ENCODE measurements around the gene PTTG1IP. TPM values are rescaled to one million over a fixed set of nuclear protein-coding genes. Genes with fewer than 3 reads are reported as not detected.

Gene PTTG1IP
- total and polyA plus RNA-seq, 2 donors (not counting 1 experiment from before 2014, with no cell fraction given), result 30.7 to 58.6 TPM

DNA sequence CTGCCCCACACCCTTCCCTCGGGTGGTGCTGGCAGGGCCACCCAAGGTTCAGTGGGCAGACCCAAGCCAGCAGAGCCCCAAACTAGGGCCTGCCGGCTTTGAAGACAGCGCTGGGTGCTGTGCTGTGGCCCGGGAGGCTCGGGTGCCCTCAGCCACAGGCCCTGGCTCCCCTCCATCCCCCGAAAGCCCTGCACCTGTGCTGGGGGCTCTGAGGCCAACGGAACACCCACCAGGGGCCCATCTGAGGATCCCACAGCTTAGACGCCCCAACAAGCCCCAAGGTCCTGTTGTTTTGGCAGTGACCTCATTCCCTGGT lies 38.6 kb upstream of the PTTG1IP start:
- Histone ChIP-seq H2AFZ (ENCODE audit: insufficient read depth, low read depth, low read length, poor library complexity, severe bottlenecking) (peak overlapping the region; percentile 57), H3K27ac (ENCODE audit: low read length in 2 of 2) (peak overlapping the region; percentile 79 to 83), H3K27me3 (replicated peaks in 1 of 4; ENCODE audit: control extremely low read depth in 1 of 4, control insufficient read depth in 3 of 4, insufficient read depth in 4 of 4, low read length in 3 of 4) (no peaks in the 10 kb centered on the region), H4K20me1 (ENCODE audit: control insufficient read depth, insufficient read depth, low read length, poor library complexity, severe bottlenecking) (peaks cover 26% of the 10 kb centered on the region), H3K4me1 (ENCODE audit: control insufficient read depth in 2 of 2, insufficient read depth in 2 of 2, low read length in 2 of 2) (peaks cover 81 to 91% of the 10 kb centered on the region in 2 donors), H3K79me2 (ENCODE audit: control insufficient read depth, insufficient read depth, low read length) (peaks cover 97% of the 10 kb centered on the region), H3K9ac (ENCODE audit: low read length) (peak overlapping the region; percentile 45), H3K4me2 (replicated peaks; ENCODE audit: low read depth, low read length, poor library complexity, severe bottlenecking) (peak overlapping the region; percentile 80), H3K9me3 (ENCODE audit: control extremely low read depth in 1 of 3, control insufficient read depth in 2 of 3, insufficient read depth in 1 of 3, low read length in 2 of 3) (no peaks in the 10 kb centered on the region), H3K4me3 (ENCODE audit: control extremely low read depth in 1 of 5, extremely low read depth in 1 of 5, insufficient read depth in 1 of 5, low read depth in 2 of 5, low read length in 4 of 5) (peak overlapping the region in 3 of 5 experiments; percentile 32 to 48 (median 32)), H3K36me3 (replicated peaks in 1 of 2; ENCODE audit: control extremely low read depth in 1 of 2, control insufficient read depth in 1 of 2, extremely low read depth in 1 of 2, insufficient read depth in 2 of 2, low read length in 1 of 2) (peaks cover 0 to 31% of the 10 kb centered on the region in 2 experiments)
- Mint-ChIP-seq H3K27me3 (no peaks in the 10 kb centered on the region), H3K27ac (peak overlapping the region; percentile 68), H3K9me3 (ENCODE audit: insufficient read depth) (no peaks in the 10 kb centered on the region), H3K4me3 (peak overlapping the region; percentile 41), H3K4me1 (peaks cover 80% of the 10 kb centered on the region)
- ATAC-seq (ENCODE audit: low read depth) (no peak), DNase-seq (no peak)
- TF ChIP-seq, protein P1, sequence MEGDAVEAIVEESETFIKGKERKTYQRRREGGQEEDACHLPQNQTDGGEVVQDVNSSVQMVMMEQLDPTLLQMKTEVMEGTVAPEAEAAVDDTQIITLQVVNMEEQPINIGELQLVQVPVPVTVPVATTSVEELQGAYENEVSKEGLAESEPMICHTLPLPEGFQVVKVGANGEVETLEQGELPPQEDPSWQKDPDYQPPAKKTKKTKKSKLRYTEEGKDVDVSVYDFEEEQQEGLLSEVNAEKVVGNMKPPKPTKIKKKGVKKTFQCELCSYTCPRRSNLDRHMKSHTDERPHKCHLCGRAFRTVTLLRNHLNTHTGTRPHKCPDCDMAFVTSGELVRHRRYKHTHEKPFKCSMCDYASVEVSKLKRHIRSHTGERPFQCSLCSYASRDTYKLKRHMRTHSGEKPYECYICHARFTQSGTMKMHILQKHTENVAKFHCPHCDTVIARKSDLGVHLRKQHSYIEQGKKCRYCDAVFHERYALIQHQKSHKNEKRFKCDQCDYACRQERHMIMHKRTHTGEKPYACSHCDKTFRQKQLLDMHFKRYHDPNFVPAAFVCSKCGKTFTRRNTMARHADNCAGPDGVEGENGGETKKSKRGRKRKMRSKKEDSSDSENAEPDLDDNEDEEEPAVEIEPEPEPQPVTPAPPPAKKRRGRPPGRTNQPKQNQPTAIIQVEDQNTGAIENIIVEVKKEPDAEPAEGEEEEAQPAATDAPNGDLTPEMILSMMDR (IDR thresholded peaks at IDR 0.05), result no peak
- no peak for TF ChIP-seq EZH2 (IDR thresholded peaks at IDR 0.05; ENCODE audit: borderline replicate concordance, insufficient read depth, low read depth, low read length, poor library complexity, severe bottlenecking)
- ChIA-PET CTCF (interaction anchor here (1.4 to 10.1 kb wide), 6 partner anchors 8 to 376 kb away, joined by 3 to 108 read pairs (median 10); partner anchors contain the start of genes ITGB2, POFUT2 and UBE2G2), POLR2A (interaction anchor here (2.7 to 3.5 kb wide), 2 partner anchors 17 to 19 kb away, joined by 9 to 13 read pairs; no protein-coding TSS in a partner anchor)
- WGBS (ENCODE audit: insufficient coverage), result 0% methylated on average over 8 of the region's 8 CpGs
- intact Hi-C loops (cut with micrococcal nuclease), result no loop called here

DNA sequence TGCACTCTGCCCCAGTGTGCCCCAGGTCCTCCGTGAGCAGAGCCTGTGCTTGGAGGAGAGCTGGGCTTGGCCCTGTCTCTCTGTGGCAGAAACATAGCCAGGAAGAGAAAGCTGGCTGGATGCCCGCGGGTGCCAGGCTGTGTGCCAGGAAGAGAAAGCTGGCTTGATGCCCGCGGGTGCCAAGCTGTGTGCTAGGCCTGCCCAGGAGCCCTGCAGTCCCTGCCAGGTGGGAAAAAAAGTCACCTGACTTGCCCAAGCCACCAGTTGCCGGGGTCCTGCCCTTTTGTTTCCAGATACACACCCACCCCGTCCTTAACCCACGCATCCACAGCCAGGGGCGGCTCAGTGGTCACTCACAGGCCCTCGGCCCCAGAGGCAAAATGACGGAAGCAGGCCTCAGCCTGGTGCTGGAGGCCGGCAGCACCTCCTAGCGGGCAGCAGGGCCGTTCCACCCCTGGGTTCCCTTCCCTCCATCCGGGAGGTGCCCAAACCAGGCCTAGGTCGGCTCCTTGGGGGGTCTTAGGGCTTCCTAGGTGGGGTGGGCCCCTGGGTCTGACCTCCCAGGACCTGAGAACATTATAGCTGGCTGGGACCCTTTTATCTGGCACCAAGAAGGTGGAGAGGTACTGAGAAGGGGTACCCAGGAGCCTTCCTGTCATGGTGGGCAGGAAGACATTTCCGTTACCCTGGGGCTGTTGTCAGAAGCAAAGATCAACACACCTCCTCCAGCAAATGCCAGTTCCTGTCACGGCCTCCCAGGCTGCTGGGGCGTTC lies 38.1 kb upstream of the PTTG1IP start:
- Histone ChIP-seq H4K20me1 (ENCODE audit: control insufficient read depth, insufficient read depth, low read length, poor library complexity, severe bottlenecking) (peaks cover 31% of the 10 kb centered on the region), H3K4me2 (replicated peaks; ENCODE audit: low read depth, low read length, poor library complexity, severe bottlenecking) (peak overlapping the region; percentile 80), H3K9ac (ENCODE audit: low read length) (peak overlapping the region; percentile 45), H3K79me2 (ENCODE audit: control insufficient read depth, insufficient read depth, low read length) (peaks cover 97% of the 10 kb centered on the region), H2AFZ (ENCODE audit: insufficient read depth, low read depth, low read length, poor library complexity, severe bottlenecking) (peak overlapping the region; percentile 57), H3K4me1 (ENCODE audit: control insufficient read depth in 2 of 2, insufficient read depth in 2 of 2, low read length in 2 of 2) (peaks cover 77 to 89% of the 10 kb centered on the region in 2 donors), H3K4me3 (ENCODE audit: control extremely low read depth in 1 of 5, extremely low read depth in 1 of 5, insufficient read depth in 1 of 5, low read depth in 2 of 5, low read length in 4 of 5) (peak overlapping the region in 4 of 5 experiments; percentile 1 to 48 (median 32)), H3K27me3 (replicated peaks in 1 of 4; ENCODE audit: control extremely low read depth in 1 of 4, control insufficient read depth in 3 of 4, insufficient read depth in 4 of 4, low read length in 3 of 4) (no peaks in the 10 kb centered on the region), H3K9me3 (ENCODE audit: control extremely low read depth in 1 of 3, control insufficient read depth in 2 of 3, insufficient read depth in 1 of 3, low read length in 2 of 3) (no peaks in the 10 kb centered on the region), H3K36me3 (replicated peaks in 1 of 2; ENCODE audit: control extremely low read depth in 1 of 2, control insufficient read depth in 1 of 2, extremely low read depth in 1 of 2, insufficient read depth in 2 of 2, low read length in 1 of 2) (peaks cover 0 to 33% of the 10 kb centered on the region in 2 experiments), H3K27ac (ENCODE audit: low read length in 2 of 2) (peak overlapping the region; percentile 79 to 83)
- DNase-seq, result peak; percentile 58
- peak overlapping the region; percentile 68 for H3K27ac Mint-ChIP-seq
- ATAC-seq (ENCODE audit: low read depth), result peak; percentile 40
- intact Hi-C loops (cut with micrococcal nuclease), result loop anchor here (2.0 kb wide), 2 partner anchors 19 kb away; no protein-coding TSS in a partner anchor
- 20% methylated on average over 17 of the region's 19 CpGs for WGBS (ENCODE audit: insufficient coverage)
- TF ChIP-seq, protein P1 (IDR thresholded peaks at IDR 0.05), result peak; percentile 63
- no peak for TF ChIP-seq EZH2 (IDR thresholded peaks at IDR 0.05; ENCODE audit: borderline replicate concordance, insufficient read depth, low read depth, low read length, poor library complexity, severe bottlenecking)
- peaks cover 77% of the 10 kb centered on the region for H3K4me1 Mint-ChIP-seq
- no peaks in the 10 kb centered on the region for H3K27me3 Mint-ChIP-seq
- CTCF ChIA-PET, result interaction anchor here (0.7 to 10.1 kb wide), 11 partner anchors 8 to 376 kb away, joined by 3 to 108 read pairs (median 4); partner anchors contain the start of genes ITGB2, POFUT2 and UBE2G2
- POLR2A ChIA-PET, result interaction anchor here (3.5 kb wide), 1 partner anchor 20 kb away, joined by 13 read pairs; no protein-coding TSS in a partner anchor
- peak overlapping the region; percentile 41 for H3K4me3 Mint-ChIP-seq
- H3K9me3 Mint-ChIP-seq (ENCODE audit: insufficient read depth), result no peaks in the 10 kb centered on the region
